Measurements from ENCODE around the gene MAVS. TPM values are rescaled to one million over a fixed set of nuclear protein-coding genes. Genes with fewer than 3 reads are reported as not detected.

MAVS gene
- polyA plus RNA-seq (2013, experiment 1 of 2): 20.4 TPM
- 18.0 TPM for polyA plus RNA-seq (2013, experiment 2 of 2)

DNA sequence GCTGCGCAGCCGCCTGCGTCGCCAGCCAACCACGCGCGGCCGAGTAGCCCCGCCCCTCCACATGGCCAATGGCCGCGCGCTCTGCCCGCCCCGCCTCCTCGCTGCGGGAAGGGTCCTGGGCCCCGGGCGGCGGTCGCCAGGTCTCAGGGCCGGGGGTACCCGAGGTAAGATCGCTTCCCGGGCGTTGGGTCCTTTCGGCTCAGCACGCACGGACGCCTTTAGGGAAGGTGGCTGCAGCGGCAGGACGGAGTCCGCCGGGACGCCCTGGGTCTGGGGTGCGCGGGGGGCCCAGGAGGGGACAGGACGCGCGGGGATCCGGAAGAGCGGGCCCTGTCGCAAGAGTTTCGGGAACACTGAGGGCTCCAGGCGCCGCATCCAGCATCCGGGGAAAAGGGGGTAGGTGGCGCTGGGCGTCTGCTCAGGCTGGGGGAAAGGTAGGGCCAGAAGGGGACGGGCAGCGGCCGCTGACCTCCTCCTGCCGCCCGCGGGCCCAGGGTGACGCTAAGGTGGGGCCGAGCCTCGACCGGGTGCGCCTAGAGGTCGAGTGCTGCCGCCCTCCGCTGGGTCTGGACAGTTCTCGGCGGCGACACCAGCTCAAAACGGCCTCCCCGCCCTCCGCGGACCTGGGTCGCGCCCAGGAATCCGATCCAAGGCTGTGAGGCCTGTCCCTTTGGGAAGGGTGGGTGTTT, at the start of gene MAVS:
Gene MAVS, plus strand, starts transcription at position 95 of the 689 bp plus-strand sequence. CDS start 7,791 bp downstream, outside the sequence.
- Histone ChIP-seq H3K4me3 (ENCODE audit: extremely low read depth, insufficient read depth, low read length, poor library complexity, severe bottlenecking) (peak within 1 kb of the TSS; percentile 86), H3K9me3 (ENCODE audit: control insufficient read depth, low read length) (no peaks in the 10 kb centered on the region), H3K36me3 (ENCODE audit: control insufficient read depth, insufficient read depth, low read length) (peaks cover 13% of the 10 kb centered on the region), H3K27ac (ENCODE audit: low read depth, low read length, severe bottlenecking) (peak within 1 kb of the TSS; percentile 69), H3K4me1 (ENCODE audit: control insufficient read depth, insufficient read depth, low read length, poor library complexity, severe bottlenecking) (peaks cover 10% of the 10 kb centered on the region)
- WGBS, 2 experiments (ENCODE audit: insufficient coverage in 2 of 2): 0 to 2% methylated on average over 62 of the region's 72 CpGs

DNA sequence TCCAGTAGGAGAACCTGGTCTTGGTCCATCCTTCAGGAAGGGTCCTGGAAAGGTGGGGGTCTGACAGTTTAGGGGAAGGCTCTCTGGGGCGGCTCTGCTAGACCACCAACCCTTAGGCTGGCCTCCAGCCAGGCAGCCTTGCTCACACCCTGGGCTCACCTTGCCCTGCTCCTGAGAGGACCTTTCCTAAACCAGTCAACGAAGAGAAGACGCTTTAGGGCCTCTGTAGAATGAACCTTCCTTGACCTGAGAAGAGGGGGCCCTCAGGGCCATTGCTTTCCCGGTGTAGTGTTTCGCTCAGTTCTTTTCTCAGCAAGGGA, 49.4 kb upstream of the MAVS start:
- Histone ChIP-seq H3K36me3 (ENCODE audit: control insufficient read depth, insufficient read depth, low read length) (peaks cover 20% of the 10 kb centered on the region), H3K4me1 (ENCODE audit: control insufficient read depth, insufficient read depth, low read length, poor library complexity, severe bottlenecking) (peaks cover 25% of the 10 kb centered on the region), H3K9me3 (ENCODE audit: control insufficient read depth, low read length) (no peaks in the 10 kb centered on the region), H3K4me3 (ENCODE audit: extremely low read depth, insufficient read depth, low read length, poor library complexity, severe bottlenecking) (peak overlapping the region; percentile 55), H3K27ac (ENCODE audit: low read depth, low read length, severe bottlenecking) (no peak overlapping the region)
- 78 to 91% methylated on average over 4 of the region's 5 CpGs for WGBS, 2 experiments (ENCODE audit: insufficient coverage in 2 of 2)

DNA sequence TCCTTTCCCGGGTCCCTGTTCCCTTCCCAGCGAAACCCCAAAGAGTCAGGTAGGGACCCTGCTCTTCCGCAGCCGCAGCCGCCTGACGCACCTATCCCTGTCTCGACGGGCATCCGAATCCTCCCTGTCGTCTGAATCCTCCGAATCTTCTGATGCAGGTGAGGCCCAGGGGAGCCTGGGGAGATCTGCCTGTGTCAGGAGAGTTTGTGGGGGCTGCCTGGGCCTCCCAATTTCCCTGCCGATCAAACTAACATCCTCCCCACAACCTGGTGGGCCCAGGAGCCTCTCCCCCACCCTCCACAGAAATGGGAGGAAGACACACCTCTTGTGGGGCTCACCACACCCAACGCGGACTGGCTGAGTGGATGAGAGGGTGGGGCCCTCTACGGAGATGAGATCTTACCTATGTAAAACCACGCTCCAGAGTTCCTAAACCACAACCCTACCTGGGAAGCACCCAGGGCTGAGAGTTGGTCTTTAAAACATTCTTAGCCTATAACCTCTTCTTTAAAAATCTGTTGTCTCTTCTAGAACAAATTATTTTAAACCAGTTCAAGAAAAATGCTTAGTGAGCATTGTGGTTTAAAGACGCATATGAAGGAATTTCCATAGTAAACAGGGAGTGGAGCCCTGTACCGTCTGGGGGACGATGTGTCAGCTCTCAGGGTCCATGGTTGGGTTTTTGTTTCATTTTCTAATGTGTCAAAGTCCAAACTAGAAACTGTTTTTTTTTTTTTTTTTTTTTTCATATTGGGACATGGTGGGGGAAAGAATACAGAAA, 48.9 kb upstream of the MAVS start:
- 86 to 98% methylated on average over 11 to 16 of the region's 19 CpGs for WGBS, 2 experiments (ENCODE audit: insufficient coverage in 2 of 2)
- peaks cover 26% of the 10 kb centered on the region for H3K36me3 ChIP-seq (ENCODE audit: control insufficient read depth, insufficient read depth, low read length)
- H3K4me3 ChIP-seq (ENCODE audit: extremely low read depth, insufficient read depth, low read length, poor library complexity, severe bottlenecking): peak overlapping the region; percentile 55
- no peak overlapping the region for H3K27ac ChIP-seq (ENCODE audit: low read depth, low read length, severe bottlenecking)
- H3K9me3 ChIP-seq (ENCODE audit: control insufficient read depth, low read length): no peaks in the 10 kb centered on the region
- peaks cover 25% of the 10 kb centered on the region for H3K4me1 ChIP-seq (ENCODE audit: control insufficient read depth, insufficient read depth, low read length, poor library complexity, severe bottlenecking)

DNA sequence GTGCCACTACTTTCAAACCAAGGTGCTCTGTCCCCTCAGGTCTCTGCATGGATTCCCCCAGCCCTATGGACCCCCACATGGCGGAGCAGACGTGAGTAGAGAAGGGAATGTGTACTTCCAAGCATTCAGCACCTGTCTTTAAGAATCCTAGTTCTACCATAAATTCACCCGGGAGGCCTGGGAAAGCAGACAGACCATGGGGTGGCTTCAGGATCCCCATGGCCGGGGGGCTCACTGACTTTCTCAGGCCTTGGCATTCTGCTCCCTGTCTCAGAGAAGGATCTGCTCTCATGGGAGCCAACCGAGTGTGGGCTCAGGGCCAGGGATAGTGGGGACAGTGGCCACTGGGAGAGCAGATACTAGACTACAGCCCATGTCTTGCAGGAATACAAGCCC, 48.3 kb upstream of the MAVS start:
- WGBS, 2 experiments (ENCODE audit: insufficient coverage in 2 of 2): 97 to 100% methylated on average over 1 to 3 of the region's 5 CpGs
- Histone ChIP-seq H3K27ac (ENCODE audit: low read depth, low read length, severe bottlenecking) (no peak overlapping the region), H3K4me1 (ENCODE audit: control insufficient read depth, insufficient read depth, low read length, poor library complexity, severe bottlenecking) (peaks cover 25% of the 10 kb centered on the region), H3K9me3 (ENCODE audit: control insufficient read depth, low read length) (no peaks in the 10 kb centered on the region), H3K4me3 (ENCODE audit: extremely low read depth, insufficient read depth, low read length, poor library complexity, severe bottlenecking) (no peak overlapping the region), H3K36me3 (ENCODE audit: control insufficient read depth, insufficient read depth, low read length) (peaks cover 32% of the 10 kb centered on the region)

DNA sequence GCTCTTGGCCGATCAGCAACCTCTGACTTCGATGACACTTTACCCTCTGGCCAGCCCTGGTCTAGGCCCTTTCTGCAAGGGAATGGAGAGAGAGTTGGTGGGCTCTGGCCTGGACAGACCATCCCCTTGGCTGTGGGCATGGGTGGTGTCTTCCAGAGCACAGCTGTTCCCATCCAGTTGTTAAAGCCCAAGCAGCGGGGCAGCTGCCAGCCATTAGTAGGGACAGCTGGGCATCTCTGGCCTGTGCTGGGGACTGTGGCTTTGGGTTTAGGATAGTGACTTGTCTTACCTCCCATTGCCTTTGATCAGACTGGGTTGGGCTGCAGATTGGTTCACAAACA, 47.8 kb upstream of the MAVS start:
- H3K36me3 ChIP-seq (ENCODE audit: control insufficient read depth, insufficient read depth, low read length): peaks cover 37% of the 10 kb centered on the region
- no peak overlapping the region for H3K27ac ChIP-seq (ENCODE audit: low read depth, low read length, severe bottlenecking)
- 84 to 100% methylated on average over 2 to 3 of the region's 3 CpGs for WGBS, 2 experiments (ENCODE audit: insufficient coverage in 2 of 2)
- H3K4me1 ChIP-seq (ENCODE audit: control insufficient read depth, insufficient read depth, low read length, poor library complexity, severe bottlenecking): peaks cover 25% of the 10 kb centered on the region
- H3K4me3 ChIP-seq (ENCODE audit: extremely low read depth, insufficient read depth, low read length, poor library complexity, severe bottlenecking): no peak overlapping the region
- H3K9me3 ChIP-seq (ENCODE audit: control insufficient read depth, low read length): no peaks in the 10 kb centered on the region

DNA sequence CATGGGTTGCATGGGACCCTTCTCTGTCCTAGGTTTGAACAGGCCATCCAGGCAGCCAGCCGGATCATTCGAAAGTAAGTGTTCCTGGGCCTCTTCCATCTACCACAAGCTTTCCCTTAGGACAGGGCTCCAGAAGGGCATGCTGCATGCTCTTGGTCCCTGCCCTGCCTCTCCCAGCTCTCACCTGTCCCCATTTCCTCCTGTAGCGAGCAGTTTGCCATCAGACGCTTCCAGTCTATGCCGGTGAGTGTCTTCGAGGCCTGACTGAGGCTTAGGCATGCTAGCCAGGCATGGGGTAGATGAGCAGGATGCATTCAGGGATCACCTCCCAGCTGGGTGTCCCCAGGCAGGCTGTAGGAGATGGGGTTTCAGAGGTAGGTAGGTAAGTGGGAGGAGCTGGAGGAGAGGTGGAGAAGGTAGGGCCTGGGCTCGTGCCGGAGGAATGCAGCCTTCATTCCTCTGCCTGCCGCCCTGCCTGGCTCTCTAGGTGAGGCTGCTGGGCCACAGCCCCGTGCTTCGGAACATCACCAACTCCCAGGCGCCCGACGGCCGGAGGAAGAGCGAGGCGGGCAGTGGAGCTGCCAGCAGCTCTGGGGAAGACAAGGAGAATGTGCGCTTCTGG, 46.3 kb upstream of the MAVS start:
- Histone ChIP-seq H3K4me3 (ENCODE audit: extremely low read depth, insufficient read depth, low read length, poor library complexity, severe bottlenecking) (no peak overlapping the region), H3K36me3 (ENCODE audit: control insufficient read depth, insufficient read depth, low read length) (peaks cover 48% of the 10 kb centered on the region), H3K9me3 (ENCODE audit: control insufficient read depth, low read length) (no peaks in the 10 kb centered on the region), H3K4me1 (ENCODE audit: control insufficient read depth, insufficient read depth, low read length, poor library complexity, severe bottlenecking) (peaks cover 31% of the 10 kb centered on the region), H3K27ac (ENCODE audit: low read depth, low read length, severe bottlenecking) (peak overlapping the region; percentile 48)
- 88 to 91% methylated on average over 13 to 18 of the region's 18 CpGs for WGBS, 2 experiments (ENCODE audit: insufficient coverage in 2 of 2)

DNA sequence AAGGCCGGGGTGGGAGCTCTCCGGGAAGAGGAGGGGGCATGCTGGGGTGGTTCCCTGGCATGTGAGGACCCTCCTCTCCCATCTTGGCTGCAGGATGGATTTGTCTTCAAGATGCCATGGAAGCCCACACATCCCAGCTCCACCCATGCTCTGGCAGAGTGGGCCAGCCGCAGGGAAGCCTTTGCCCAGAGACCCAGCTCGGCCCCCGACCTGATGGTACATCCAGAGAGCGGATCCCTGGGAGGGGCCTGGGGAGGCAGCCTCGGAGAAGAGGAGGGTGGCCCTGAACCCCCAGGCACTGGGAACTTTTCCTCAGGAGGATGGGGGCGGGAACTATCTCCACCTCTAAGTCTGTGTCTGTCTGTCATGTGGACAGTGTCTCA, 45.8 kb upstream of the MAVS start:
- peaks cover 51% of the 10 kb centered on the region for H3K36me3 ChIP-seq (ENCODE audit: control insufficient read depth, insufficient read depth, low read length)
- H3K27ac ChIP-seq (ENCODE audit: low read depth, low read length, severe bottlenecking): no peak overlapping the region
- no peak overlapping the region for H3K4me3 ChIP-seq (ENCODE audit: extremely low read depth, insufficient read depth, low read length, poor library complexity, severe bottlenecking)
- WGBS, 2 experiments (ENCODE audit: insufficient coverage in 2 of 2): 90 to 94% methylated on average over 5 to 8 of the region's 8 CpGs
- no peaks in the 10 kb centered on the region for H3K9me3 ChIP-seq (ENCODE audit: control insufficient read depth, low read length)
- H3K4me1 ChIP-seq (ENCODE audit: control insufficient read depth, insufficient read depth, low read length, poor library complexity, severe bottlenecking): peaks cover 36% of the 10 kb centered on the region

DNA sequence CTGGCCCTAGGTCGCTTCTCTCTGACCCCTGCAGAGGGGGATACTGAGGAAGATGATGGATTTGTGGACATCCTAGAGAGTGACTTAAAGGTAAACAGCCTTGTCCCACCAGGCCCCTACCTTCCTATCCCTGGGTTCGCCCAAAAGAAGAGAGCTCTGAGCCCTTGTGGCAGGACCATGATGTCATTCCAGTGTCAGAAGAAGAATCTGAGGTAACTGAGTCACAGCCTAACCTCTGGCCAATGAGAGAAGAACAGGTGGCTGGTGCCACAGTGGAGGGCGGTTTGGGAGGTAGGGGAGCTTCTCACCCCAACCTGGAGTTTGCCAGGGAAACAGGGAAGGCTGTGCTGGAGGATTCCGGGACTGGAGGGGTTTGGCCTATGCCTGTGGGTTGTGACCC, 45.3 kb upstream of the MAVS start:
- Histone ChIP-seq H3K4me3 (ENCODE audit: extremely low read depth, insufficient read depth, low read length, poor library complexity, severe bottlenecking) (no peak overlapping the region), H3K4me1 (ENCODE audit: control insufficient read depth, insufficient read depth, low read length, poor library complexity, severe bottlenecking) (peaks cover 40% of the 10 kb centered on the region), H3K36me3 (ENCODE audit: control insufficient read depth, insufficient read depth, low read length) (peaks cover 51% of the 10 kb centered on the region), H3K27ac (ENCODE audit: low read depth, low read length, severe bottlenecking) (no peak overlapping the region), H3K9me3 (ENCODE audit: control insufficient read depth, low read length) (no peaks in the 10 kb centered on the region)
- 92 to 96% methylated on average over 4 of the region's 4 CpGs for WGBS, 2 experiments (ENCODE audit: insufficient coverage in 2 of 2)

DNA sequence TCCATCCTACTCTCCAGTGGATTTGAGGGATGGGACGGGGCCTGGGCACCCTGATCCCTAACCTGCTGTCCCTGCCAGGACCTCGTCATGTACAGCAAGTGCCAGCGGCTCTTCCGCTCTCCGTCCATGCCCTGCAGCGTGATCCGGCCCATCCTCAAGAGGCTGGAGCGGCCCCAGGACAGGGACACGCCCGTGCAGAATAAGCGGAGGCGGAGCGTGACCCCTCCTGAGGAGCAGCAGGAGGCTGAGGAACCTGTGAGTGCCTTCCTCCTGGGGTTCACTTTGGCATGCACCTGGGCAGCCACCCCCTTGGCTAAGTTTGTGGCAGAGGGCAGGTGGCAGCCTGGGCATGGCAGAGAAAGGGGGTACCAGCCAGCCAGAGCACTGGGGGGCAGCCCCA, 44.8 kb upstream of the MAVS start:
- WGBS, 2 experiments (ENCODE audit: insufficient coverage in 2 of 2): 93 to 98% methylated on average over 13 of the region's 13 CpGs
- Histone ChIP-seq H3K27ac (ENCODE audit: low read depth, low read length, severe bottlenecking) (no peak overlapping the region), H3K4me1 (ENCODE audit: control insufficient read depth, insufficient read depth, low read length, poor library complexity, severe bottlenecking) (peaks cover 38% of the 10 kb centered on the region), H3K4me3 (ENCODE audit: extremely low read depth, insufficient read depth, low read length, poor library complexity, severe bottlenecking) (no peak overlapping the region), H3K36me3 (ENCODE audit: control insufficient read depth, insufficient read depth, low read length) (peaks cover 55% of the 10 kb centered on the region), H3K9me3 (ENCODE audit: control insufficient read depth, low read length) (no peaks in the 10 kb centered on the region)

DNA sequence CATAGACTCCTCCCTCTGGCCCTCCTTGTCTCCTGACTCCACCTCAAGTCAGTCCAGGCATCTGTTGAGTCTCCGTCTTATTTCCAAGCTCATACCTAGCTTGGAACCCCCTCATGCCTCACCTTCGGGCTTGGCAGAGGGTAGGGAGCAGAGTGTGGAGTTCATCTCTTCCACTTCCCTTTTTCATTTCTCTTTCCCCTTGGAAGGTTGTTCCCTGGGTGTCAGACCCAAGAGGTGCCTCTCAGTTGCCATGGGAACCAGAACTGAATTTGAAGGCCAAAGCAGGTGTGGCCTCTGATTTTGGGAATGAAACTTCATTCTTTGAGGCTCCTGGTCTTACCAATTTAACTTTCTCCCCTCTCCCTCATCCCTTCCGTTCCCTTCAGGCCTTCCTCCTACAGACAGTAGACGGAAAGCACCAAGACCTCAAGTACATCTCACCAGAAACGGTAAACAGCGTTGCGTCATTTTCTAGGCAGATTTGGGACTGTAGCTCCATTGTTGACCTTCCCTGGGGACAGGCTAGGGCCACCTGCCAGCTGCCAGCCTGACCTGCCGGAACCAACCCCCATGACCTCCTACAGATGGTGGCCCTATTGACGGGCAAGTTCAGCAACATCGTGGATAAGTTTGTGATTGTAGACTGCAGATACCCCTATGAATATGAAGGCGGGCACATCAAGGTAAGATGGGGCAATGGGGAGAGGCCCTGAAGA, 44.0 kb upstream of the MAVS start:
- WGBS, 2 experiments (ENCODE audit: insufficient coverage in 2 of 2): 96 to 97% methylated on average over 8 to 10 of the region's 11 CpGs
- Histone ChIP-seq H3K9me3 (ENCODE audit: control insufficient read depth, low read length) (no peaks in the 10 kb centered on the region), H3K36me3 (ENCODE audit: control insufficient read depth, insufficient read depth, low read length) (peaks cover 60% of the 10 kb centered on the region), H3K4me3 (ENCODE audit: extremely low read depth, insufficient read depth, low read length, poor library complexity, severe bottlenecking) (no peak overlapping the region), H3K4me1 (ENCODE audit: control insufficient read depth, insufficient read depth, low read length, poor library complexity, severe bottlenecking) (peaks cover 34% of the 10 kb centered on the region), H3K27ac (ENCODE audit: low read depth, low read length, severe bottlenecking) (no peak overlapping the region)
